HG03095 (cell line): Measurements from ENCODE around the gene MRPL38.
"Not testable (repeated sequence)": the region's sequence is repeated elsewhere in the genome, so short reads cannot be mapped to it uniquely, and the experiment has no call there.

Source experiments
- ATAC-seq: cut with Tn5 transposase; IDR thresholded peaks from one replicate; pipeline ENCODE4 v1.9.1; 2021; ENCODE audit warnings: moderate library complexity; ENCODE audit not compliant: unreplicated experiment

The MRPL38 gene

DNA sequence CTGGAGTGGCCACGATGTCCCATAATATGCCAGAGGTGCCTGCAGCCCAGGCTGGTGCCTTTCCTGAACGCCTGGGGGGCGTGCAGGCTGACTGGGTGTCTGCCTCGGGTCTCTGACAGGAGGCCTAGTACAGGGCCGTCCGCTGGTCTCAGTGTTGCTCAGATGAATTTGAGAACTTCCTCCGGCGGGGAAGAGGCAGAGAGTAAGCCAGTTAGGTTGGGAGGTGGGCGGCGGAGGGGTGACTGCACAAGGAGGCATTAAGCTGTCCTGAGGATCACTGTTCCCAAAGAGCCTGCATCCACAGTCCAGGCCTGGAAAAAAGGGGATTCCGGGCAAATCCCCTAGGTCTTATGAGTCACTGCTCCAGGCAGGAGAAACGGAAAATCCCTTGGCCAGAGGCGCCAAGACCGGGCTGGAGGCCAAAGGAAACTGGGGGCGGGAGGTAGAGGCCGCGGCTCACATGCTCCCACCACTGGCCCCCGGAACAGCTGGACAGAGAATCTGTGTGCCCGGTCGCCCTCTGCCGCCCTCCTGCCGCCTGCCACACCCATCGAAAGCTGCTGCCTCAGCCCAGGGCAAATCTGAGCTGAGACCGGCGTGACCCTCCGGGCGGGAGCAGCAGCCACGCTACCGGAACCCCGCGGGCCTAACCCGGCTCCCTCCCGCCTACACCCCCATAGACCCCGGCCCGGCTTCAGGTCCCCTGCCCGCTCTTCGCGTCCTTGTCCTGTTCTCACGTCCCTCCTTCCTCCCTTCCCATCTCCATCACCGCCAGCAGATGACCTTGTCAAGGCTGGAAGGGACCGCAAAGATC, 27.5 kb downstream of the MRPL38 start:
- no peak for ATAC-seq

DNA sequence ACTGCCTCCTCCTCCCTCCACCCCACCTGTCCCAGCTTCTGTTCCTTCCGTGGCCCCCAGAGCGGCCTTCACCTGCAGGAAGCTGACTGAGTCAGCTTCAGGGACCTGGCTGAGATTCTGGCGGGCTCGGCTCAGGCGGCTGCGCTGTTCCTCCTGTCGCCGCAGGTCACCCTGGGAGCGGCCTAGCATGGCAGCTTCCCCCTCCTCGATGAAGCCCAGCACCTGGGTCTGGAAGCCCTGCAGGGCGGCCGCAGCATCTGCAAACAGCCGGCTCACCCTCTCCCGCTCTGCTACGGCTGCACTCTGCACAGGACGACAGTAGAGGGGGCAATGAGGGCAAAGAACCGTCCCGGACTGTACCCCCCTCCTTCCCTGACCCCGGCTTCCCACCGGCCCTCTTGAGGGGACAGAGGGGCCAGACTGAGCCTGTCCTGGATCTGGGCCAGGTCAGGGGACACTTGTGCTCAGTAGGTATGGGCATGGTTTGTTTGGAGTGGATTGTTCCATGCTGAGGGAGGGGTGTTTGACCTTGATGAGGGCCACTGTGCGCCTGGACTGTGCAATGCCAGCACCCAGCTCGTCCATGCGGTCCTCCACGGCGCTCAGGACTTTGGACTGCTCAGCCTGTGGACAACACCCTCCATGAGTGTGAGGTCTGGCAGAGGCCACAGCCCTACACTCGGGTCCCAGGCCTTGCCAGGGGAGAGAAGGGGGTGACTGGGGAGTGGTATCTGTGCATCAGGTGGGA, 28.3 kb downstream of the MRPL38 start:
- no peak for ATAC-seq

- ATAC-seq = no peak
These were observed 28.8 kb downstream of the MRPL38 start for GRCh38 chr17:75875940-75876189.

GRCh38 chr17:75875182-75875939, 29.3 kb downstream of the MRPL38 start:
- no peak for ATAC-seq

GRCh38 chr17:75874323-75875181, 30.1 kb downstream of the MRPL38 start:
- no peak for ATAC-seq

GRCh38 chr17:75873587-75874322, 30.9 kb downstream of the MRPL38 start:
- no peak for ATAC-seq

DNA sequence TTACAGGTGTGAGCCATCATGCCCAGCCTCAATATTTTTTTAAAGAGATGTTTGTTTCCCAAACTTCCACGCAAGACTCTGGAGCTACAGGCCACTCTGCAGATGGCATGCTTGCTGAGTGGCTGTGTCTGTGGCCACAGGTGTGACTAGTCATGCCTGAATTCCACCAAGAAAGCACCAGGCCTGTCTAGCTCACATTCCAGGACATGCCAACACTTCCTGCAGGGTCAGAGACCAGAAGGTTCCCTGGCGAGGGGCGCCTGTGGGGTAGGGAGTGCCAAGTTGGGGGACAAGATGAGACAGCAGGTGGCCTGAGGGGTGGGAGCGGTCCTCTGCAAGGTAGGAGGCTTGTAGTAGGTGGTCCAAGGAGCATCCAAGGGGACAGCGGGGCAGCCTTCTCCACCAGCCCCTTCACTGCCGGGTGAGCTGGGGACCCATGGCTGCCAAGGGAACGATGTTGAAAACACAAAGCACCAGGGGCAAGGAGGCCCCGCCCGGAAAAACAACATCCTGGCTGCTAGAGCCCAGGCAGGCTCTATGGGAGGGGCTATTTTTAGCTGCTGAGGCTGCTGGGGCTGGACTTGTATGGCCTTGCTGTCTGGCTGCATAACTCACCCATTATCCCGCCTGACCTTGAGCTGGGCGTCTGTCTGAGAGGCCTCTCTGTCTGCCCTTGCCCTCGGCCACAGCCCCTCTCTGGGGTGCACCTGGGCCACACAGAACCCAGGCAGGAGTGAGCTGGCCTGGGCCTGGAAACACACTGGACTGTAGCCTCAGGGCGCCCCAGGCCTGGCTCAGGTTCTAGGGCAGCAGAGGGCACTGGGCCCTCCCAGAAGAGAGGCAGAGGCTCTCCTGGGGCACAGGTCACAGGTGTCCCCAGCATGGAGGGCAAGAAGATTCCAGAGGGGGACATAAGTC, 32.0 kb downstream of the MRPL38 start:
- no peak for ATAC-seq

- ATAC-seq = not testable (repeated sequence)
These were observed 34.5 kb downstream of the MRPL38 start for GRCh38 chr17:75870228-75870627.

GRCh38 chr17:75869282-75870141, 35.2 kb downstream of the MRPL38 start:
- ATAC-seq = no peak

GRCh38 chr17:75868730-75869281, 35.9 kb downstream of the MRPL38 start:
- not testable (repeated sequence) for ATAC-seq

GRCh38 chr17:75865404-75866188, 39.1 kb downstream of the MRPL38 start:
- not testable (repeated sequence) for ATAC-seq

DNA sequence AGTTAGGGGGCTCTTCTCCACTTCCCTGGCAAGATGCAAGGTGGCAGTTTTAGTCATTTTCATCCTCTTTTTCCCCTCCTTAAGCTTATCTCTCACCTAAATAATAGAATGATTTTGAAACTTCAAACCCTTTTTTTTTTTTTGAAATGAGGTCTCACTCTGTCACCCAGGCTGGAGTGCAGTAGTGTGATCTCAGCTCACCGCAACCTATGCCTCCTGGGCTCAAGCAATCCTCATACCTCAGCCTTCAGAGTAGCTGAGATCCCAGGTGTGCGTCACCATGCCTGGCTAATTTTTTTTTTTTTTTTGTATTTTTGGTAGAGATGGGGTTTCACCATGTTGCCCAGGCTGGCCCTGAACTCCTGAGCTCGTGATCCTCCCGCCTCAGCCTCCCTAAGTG, 39.8 kb downstream of the MRPL38 start:
- ATAC-seq = peak; percentile 18

DNA sequence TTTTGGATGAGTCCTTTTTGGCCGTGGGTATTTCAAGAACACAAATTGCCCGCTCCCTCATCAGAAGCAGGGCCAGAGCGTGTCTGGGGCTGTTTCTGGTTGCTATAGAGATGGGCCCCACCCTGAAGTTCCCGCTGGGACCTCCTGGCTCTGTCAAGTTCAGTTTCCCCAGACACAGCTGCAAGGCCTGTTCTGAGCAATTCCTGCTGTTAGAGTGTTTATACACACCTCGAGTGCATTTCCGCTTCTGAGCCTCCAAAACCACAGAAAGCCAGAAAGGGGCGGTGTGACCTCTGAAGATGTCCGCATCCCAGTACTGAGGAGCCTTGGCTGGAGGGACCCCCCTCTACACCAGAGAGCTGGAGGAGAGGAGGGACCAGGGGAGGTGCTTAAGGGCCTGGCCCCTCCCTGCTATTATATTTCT, 40.2 kb downstream of the MRPL38 start:
- peak; percentile 79 for ATAC-seq

- no peak for ATAC-seq
These were observed 42.8 kb downstream of the MRPL38 start for GRCh38 chr17:75861927-75862317.

GRCh38 chr17:75859358-75859757, 45.3 kb downstream of the MRPL38 start:
- ATAC-seq = not testable (repeated sequence)

- ATAC-seq = no peak
These were observed 48.5 kb downstream of the MRPL38 start for GRCh38 chr17:75856062-75856756.
